ENCODE measurements around the gene GALT.
"Not testable (repeated sequence)": the region's sequence is repeated elsewhere in the genome, so short reads cannot be mapped to it uniquely, and the experiment has no call there.

Gene GALT

GRCh38 chr9:34636791-34637355 is 9.6 kb upstream of the GALT start:
- H3K36me3 ChIP-seq (ENCODE audit: control insufficient read depth in 2 of 2, insufficient read depth in 2 of 2, low read length in 2 of 2), result peaks cover 0 to 9% of the 10 kb centered on the region in 2 donors
- peak overlapping the region; percentile 90 to 92 for H3K4me3 ChIP-seq (ENCODE audit: low read length in 2 of 2)
- no peaks in the 10 kb centered on the region for H3K9me3 ChIP-seq (ENCODE audit: control insufficient read depth in 2 of 2, low read length in 2 of 2)
- H3K9ac ChIP-seq (ENCODE audit: low read depth in 1 of 2, low read length in 2 of 2), result peak overlapping the region; percentile 80 to 92
- H3K27me3 ChIP-seq (ENCODE audit: control insufficient read depth in 2 of 2, insufficient read depth in 2 of 2, low read length in 2 of 2), result no peaks in the 10 kb centered on the region
- H3K4me1 ChIP-seq (ENCODE audit: control insufficient read depth in 2 of 2, insufficient read depth in 2 of 2, low read length in 2 of 2), result peaks cover 15 to 16% of the 10 kb centered on the region in 2 donors
- peak overlapping the region; percentile 79 to 84 for H3K27ac ChIP-seq (ENCODE audit: low read depth in 2 of 2, low read length in 2 of 2)

- H3K4me3 ChIP-seq (ENCODE audit: low read length in 2 of 2), result peak within 1 kb of the TSS; percentile 90 to 92
- peaks cover 0 to 9% of the 10 kb centered on the region in 2 donors for H3K36me3 ChIP-seq (ENCODE audit: control insufficient read depth in 2 of 2, insufficient read depth in 2 of 2, low read length in 2 of 2)
- peaks cover 15 to 16% of the 10 kb centered on the region in 2 donors for H3K4me1 ChIP-seq (ENCODE audit: control insufficient read depth in 2 of 2, insufficient read depth in 2 of 2, low read length in 2 of 2)
- H3K9me3 ChIP-seq (ENCODE audit: control insufficient read depth in 2 of 2, low read length in 2 of 2), result no peaks in the 10 kb centered on the region
- peak within 1 kb of the TSS; percentile 79 to 84 for H3K27ac ChIP-seq (ENCODE audit: low read depth in 2 of 2, low read length in 2 of 2)
- H3K9ac ChIP-seq (ENCODE audit: low read depth in 1 of 2, low read length in 2 of 2), result peak within 1 kb of the TSS; percentile 80 to 92
- H3K27me3 ChIP-seq (ENCODE audit: control insufficient read depth in 2 of 2, insufficient read depth in 2 of 2, low read length in 2 of 2), result no peaks in the 10 kb centered on the region
Observed at GRCh38 chr9:34637356-34638137, 8.9 kb upstream of the GALT start, which contains the start of gene SIGMAR1. Gene SIGMAR1 (minus strand): TSS chr9:34637787. CDS start chr9:34637697, 90 bp downstream.

- no peaks in the 10 kb centered on the region for H3K9me3 ChIP-seq (ENCODE audit: control insufficient read depth in 2 of 2, low read length in 2 of 2)
- peaks cover 15 to 16% of the 10 kb centered on the region in 2 donors for H3K4me1 ChIP-seq (ENCODE audit: control insufficient read depth in 2 of 2, insufficient read depth in 2 of 2, low read length in 2 of 2)
- peak overlapping the region; percentile 80 to 92 for H3K9ac ChIP-seq (ENCODE audit: low read depth in 1 of 2, low read length in 2 of 2)
- peak overlapping the region; percentile 79 to 84 for H3K27ac ChIP-seq (ENCODE audit: low read depth in 2 of 2, low read length in 2 of 2)
- H3K4me3 ChIP-seq (ENCODE audit: low read length in 2 of 2), result peak overlapping the region; percentile 90 to 92
- no peaks in the 10 kb centered on the region for H3K27me3 ChIP-seq (ENCODE audit: control insufficient read depth in 2 of 2, insufficient read depth in 2 of 2, low read length in 2 of 2)
- peaks cover 0 to 9% of the 10 kb centered on the region in 2 donors for H3K36me3 ChIP-seq (ENCODE audit: control insufficient read depth in 2 of 2, insufficient read depth in 2 of 2, low read length in 2 of 2)
Observed at GRCh38 chr9:34638138-34638445, 8.4 kb upstream of the GALT start.

GRCh38 chr9:34639322-34639721 is 7.2 kb upstream of the GALT start:
- not testable (repeated sequence) for H3K27ac ChIP-seq (ENCODE audit: low read depth in 2 of 2, low read length in 2 of 2); H3K9ac ChIP-seq (ENCODE audit: low read depth in 1 of 2, low read length in 2 of 2); H3K9me3 ChIP-seq (ENCODE audit: control insufficient read depth in 2 of 2, low read length in 2 of 2); H3K4me3 ChIP-seq (ENCODE audit: low read length in 2 of 2); H3K27me3 ChIP-seq (ENCODE audit: control insufficient read depth in 2 of 2, insufficient read depth in 2 of 2, low read length in 2 of 2); H3K36me3 ChIP-seq (ENCODE audit: control insufficient read depth in 2 of 2, insufficient read depth in 2 of 2, low read length in 2 of 2)
- H3K4me1 ChIP-seq (ENCODE audit: control insufficient read depth in 2 of 2, insufficient read depth in 2 of 2, low read length in 2 of 2), result peaks cover 15 to 16% of the 10 kb centered on the region in 2 donors

- peaks cover 16 to 24% of the 10 kb centered on the region in 2 donors for H3K4me1 ChIP-seq (ENCODE audit: control insufficient read depth in 2 of 2, insufficient read depth in 2 of 2, low read length in 2 of 2)
- H3K27ac ChIP-seq (ENCODE audit: low read depth in 2 of 2, low read length in 2 of 2), result no peak overlapping the region
- H3K36me3 ChIP-seq (ENCODE audit: control insufficient read depth in 2 of 2, insufficient read depth in 2 of 2, low read length in 2 of 2), result no peaks in the 10 kb centered on the region
- no peaks in the 10 kb centered on the region for H3K27me3 ChIP-seq (ENCODE audit: control insufficient read depth in 2 of 2, insufficient read depth in 2 of 2, low read length in 2 of 2)
- no peaks in the 10 kb centered on the region for H3K9me3 ChIP-seq (ENCODE audit: control insufficient read depth in 2 of 2, low read length in 2 of 2)
- H3K4me3 ChIP-seq (ENCODE audit: low read length in 2 of 2), result no peak overlapping the region
- no peak overlapping the region for H3K9ac ChIP-seq (ENCODE audit: low read depth in 1 of 2, low read length in 2 of 2)
Observed at GRCh38 chr9:34642679-34643078, 3.8 kb upstream of the GALT start.

- no peak overlapping the region for H3K4me3 ChIP-seq (ENCODE audit: low read length in 2 of 2)
- H3K9me3 ChIP-seq (ENCODE audit: control insufficient read depth in 2 of 2, low read length in 2 of 2), result no peaks in the 10 kb centered on the region
- no peaks in the 10 kb centered on the region for H3K27me3 ChIP-seq (ENCODE audit: control insufficient read depth in 2 of 2, insufficient read depth in 2 of 2, low read length in 2 of 2)
- no peak overlapping the region for H3K27ac ChIP-seq (ENCODE audit: low read depth in 2 of 2, low read length in 2 of 2)
- peaks cover 15% of the 10 kb centered on the region in 2 donors for H3K36me3 ChIP-seq (ENCODE audit: control insufficient read depth in 2 of 2, insufficient read depth in 2 of 2, low read length in 2 of 2)
- H3K4me1 ChIP-seq (ENCODE audit: control insufficient read depth in 2 of 2, insufficient read depth in 2 of 2, low read length in 2 of 2), result peaks cover 18 to 22% of the 10 kb centered on the region in 2 donors
- H3K9ac ChIP-seq (ENCODE audit: low read depth in 1 of 2, low read length in 2 of 2), result no peak overlapping the region
Observed at GRCh38 chr9:34644766-34645314, 1.6 kb upstream of the GALT start.

GRCh38 chr9:34647084-34647403 is 569 bp downstream of the GALT start:
- Histone ChIP-seq H3K27me3 (ENCODE audit: control insufficient read depth in 2 of 2, insufficient read depth in 2 of 2, low read length in 2 of 2) (no peaks in the 10 kb centered on the region), H3K27ac (ENCODE audit: low read depth in 2 of 2, low read length in 2 of 2) (peak overlapping the region; percentile 84 to 91), H3K4me3 (ENCODE audit: low read length in 2 of 2) (peak overlapping the region; percentile 89 to 93), H3K4me1 (ENCODE audit: control insufficient read depth in 2 of 2, insufficient read depth in 2 of 2, low read length in 2 of 2) (peaks cover 24 to 32% of the 10 kb centered on the region in 2 donors), H3K9me3 (ENCODE audit: control insufficient read depth in 2 of 2, low read length in 2 of 2) (no peaks in the 10 kb centered on the region), H3K36me3 (ENCODE audit: control insufficient read depth in 2 of 2, insufficient read depth in 2 of 2, low read length in 2 of 2) (peaks cover 15 to 19% of the 10 kb centered on the region in 2 donors), H3K9ac (ENCODE audit: low read depth in 1 of 2, low read length in 2 of 2) (peak overlapping the region; percentile 74 to 86)

- peak overlapping the region; percentile 74 to 86 for H3K9ac ChIP-seq (ENCODE audit: low read depth in 1 of 2, low read length in 2 of 2)
- peak overlapping the region in 1 of 2 donors; percentile 91 for H3K27ac ChIP-seq (ENCODE audit: low read depth in 2 of 2, low read length in 2 of 2)
- no peaks in the 10 kb centered on the region for H3K9me3 ChIP-seq (ENCODE audit: control insufficient read depth in 2 of 2, low read length in 2 of 2)
- peaks cover 30 to 38% of the 10 kb centered on the region in 2 donors for H3K4me1 ChIP-seq (ENCODE audit: control insufficient read depth in 2 of 2, insufficient read depth in 2 of 2, low read length in 2 of 2)
- H3K36me3 ChIP-seq (ENCODE audit: control insufficient read depth in 2 of 2, insufficient read depth in 2 of 2, low read length in 2 of 2), result peaks cover 15 to 19% of the 10 kb centered on the region in 2 donors
- H3K27me3 ChIP-seq (ENCODE audit: control insufficient read depth in 2 of 2, insufficient read depth in 2 of 2, low read length in 2 of 2), result no peaks in the 10 kb centered on the region
- H3K4me3 ChIP-seq (ENCODE audit: low read length in 2 of 2), result peak overlapping the region; percentile 89 to 93
Observed at GRCh38 chr9:34647651-34648050, 1.2 kb downstream of the GALT start.

- Histone ChIP-seq H3K27me3 (ENCODE audit: control insufficient read depth in 2 of 2, insufficient read depth in 2 of 2, low read length in 2 of 2) (no peaks in the 10 kb centered on the region), H3K9me3 (ENCODE audit: control insufficient read depth in 2 of 2, low read length in 2 of 2) (no peaks in the 10 kb centered on the region), H3K4me1 (ENCODE audit: control insufficient read depth in 2 of 2, insufficient read depth in 2 of 2, low read length in 2 of 2) (peaks cover 39 to 48% of the 10 kb centered on the region in 2 donors), H3K36me3 (ENCODE audit: control insufficient read depth in 2 of 2, insufficient read depth in 2 of 2, low read length in 2 of 2) (peaks cover 15 to 19% of the 10 kb centered on the region in 2 donors), H3K4me3 (ENCODE audit: low read length in 2 of 2) (no peak overlapping the region), H3K27ac (ENCODE audit: low read depth in 2 of 2, low read length in 2 of 2) (no peak overlapping the region), H3K9ac (ENCODE audit: low read depth in 1 of 2, low read length in 2 of 2) (no peak overlapping the region)
Observed at GRCh38 chr9:34648673-34649072, 2.2 kb downstream of the GALT start.

GRCh38 chr9:34650816-34651215 is 4.3 kb downstream of the GALT start:
- Histone ChIP-seq H3K36me3 (ENCODE audit: control insufficient read depth in 2 of 2, insufficient read depth in 2 of 2, low read length in 2 of 2) (peaks cover 15 to 19% of the 10 kb centered on the region in 2 donors), H3K4me3 (ENCODE audit: low read length in 2 of 2) (no peak overlapping the region), H3K4me1 (ENCODE audit: control insufficient read depth in 2 of 2, insufficient read depth in 2 of 2, low read length in 2 of 2) (peaks cover 39 to 53% of the 10 kb centered on the region in 2 donors), H3K9me3 (ENCODE audit: control insufficient read depth in 2 of 2, low read length in 2 of 2) (no peaks in the 10 kb centered on the region), H3K9ac (ENCODE audit: low read depth in 1 of 2, low read length in 2 of 2) (no peak overlapping the region), H3K27ac (ENCODE audit: low read depth in 2 of 2, low read length in 2 of 2) (peak overlapping the region in 1 of 2 donors; percentile 86), H3K27me3 (ENCODE audit: control insufficient read depth in 2 of 2, insufficient read depth in 2 of 2, low read length in 2 of 2) (no peaks in the 10 kb centered on the region)

Measured in mucosa of rectum (tissue), 2 donors.